Measurements from ENCODE around the gene MICU2. TPM values are rescaled to one million over a fixed set of nuclear protein-coding genes. Genes with fewer than 3 reads are reported as not detected.

Gene MICU2
- total and polyA plus RNA-seq, 11 donors, result 50.4 to 144 (median 59.8) TPM

DNA sequence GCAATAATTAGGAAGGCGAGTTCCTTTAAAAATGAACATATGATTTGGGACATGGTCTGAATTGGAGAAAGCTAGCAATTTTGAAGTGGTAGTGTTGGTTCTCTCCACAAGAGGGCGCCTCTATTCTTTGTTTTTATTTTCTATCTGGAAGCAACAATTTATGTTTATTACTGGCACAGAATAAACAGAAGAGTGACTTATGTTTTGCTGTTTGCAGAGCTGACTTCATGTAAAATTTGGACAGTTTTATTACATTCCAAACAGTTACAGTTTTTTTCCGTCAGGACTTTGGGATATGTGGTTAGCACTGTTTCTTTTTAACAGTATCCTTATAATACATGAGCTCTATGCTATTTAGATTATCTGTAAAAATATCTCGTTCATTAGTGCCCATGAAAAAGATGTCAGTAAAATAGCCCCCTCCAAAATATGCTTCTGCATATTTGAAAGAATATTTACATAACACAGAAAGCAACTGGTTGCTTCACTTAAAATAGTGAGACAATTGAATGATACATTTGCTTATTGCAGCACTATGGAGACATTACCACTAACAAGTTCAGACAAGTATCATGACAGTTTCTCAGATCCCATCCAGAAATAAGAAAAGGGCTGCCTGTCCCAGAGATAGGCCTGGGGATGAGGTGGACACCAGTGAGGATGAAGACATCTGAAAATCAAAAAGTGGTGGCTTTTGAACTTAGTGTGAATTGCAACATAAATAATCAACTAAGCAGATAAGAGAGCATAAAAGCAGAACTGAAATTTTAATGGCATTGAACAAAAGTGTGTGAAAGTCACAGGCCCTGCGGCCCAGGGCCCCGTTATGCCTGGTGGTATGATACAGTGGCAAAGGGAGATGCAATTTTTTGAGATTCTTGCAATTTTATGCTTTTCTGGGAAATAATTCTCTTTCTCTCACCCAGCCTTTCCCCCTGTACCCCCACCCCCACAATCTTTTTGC lies 34.6 kb upstream of the MICU2 start:
- H3K27me3 ChIP-seq, result peaks cover 0 to 14% (median 0%) of the 10 kb centered on the region in 9 donors
- no peak for TF ChIP-seq POLR2A (IDR thresholded peaks at IDR 0.05)
- TF ChIP-seq, protein P1, sequence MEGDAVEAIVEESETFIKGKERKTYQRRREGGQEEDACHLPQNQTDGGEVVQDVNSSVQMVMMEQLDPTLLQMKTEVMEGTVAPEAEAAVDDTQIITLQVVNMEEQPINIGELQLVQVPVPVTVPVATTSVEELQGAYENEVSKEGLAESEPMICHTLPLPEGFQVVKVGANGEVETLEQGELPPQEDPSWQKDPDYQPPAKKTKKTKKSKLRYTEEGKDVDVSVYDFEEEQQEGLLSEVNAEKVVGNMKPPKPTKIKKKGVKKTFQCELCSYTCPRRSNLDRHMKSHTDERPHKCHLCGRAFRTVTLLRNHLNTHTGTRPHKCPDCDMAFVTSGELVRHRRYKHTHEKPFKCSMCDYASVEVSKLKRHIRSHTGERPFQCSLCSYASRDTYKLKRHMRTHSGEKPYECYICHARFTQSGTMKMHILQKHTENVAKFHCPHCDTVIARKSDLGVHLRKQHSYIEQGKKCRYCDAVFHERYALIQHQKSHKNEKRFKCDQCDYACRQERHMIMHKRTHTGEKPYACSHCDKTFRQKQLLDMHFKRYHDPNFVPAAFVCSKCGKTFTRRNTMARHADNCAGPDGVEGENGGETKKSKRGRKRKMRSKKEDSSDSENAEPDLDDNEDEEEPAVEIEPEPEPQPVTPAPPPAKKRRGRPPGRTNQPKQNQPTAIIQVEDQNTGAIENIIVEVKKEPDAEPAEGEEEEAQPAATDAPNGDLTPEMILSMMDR (IDR thresholded peaks at IDR 0.05), result peak; percentile 72 to 88 (median 78)
- no peak for DNase-seq
- no peak for ATAC-seq
- H3K9me3 ChIP-seq, result no peaks in the 10 kb centered on the region
- H3K4me1 ChIP-seq, result no peaks in the 10 kb centered on the region
- no peak overlapping the region for H3K27ac ChIP-seq
- intact Hi-C loops (cut with DNase I), result loop anchor here (2.0 to 10.0 kb wide), 7 partner anchors 636 to 1126 kb away; no protein-coding TSS in a partner anchor
- no peaks in the 10 kb centered on the region for H3K36me3 ChIP-seq
- H3K4me3 ChIP-seq, result no peak overlapping the region
- WGBS, 4 donors, result 42 to 45% (median 43%) methylated on average over 6 of the region's 6 CpGs

DNA sequence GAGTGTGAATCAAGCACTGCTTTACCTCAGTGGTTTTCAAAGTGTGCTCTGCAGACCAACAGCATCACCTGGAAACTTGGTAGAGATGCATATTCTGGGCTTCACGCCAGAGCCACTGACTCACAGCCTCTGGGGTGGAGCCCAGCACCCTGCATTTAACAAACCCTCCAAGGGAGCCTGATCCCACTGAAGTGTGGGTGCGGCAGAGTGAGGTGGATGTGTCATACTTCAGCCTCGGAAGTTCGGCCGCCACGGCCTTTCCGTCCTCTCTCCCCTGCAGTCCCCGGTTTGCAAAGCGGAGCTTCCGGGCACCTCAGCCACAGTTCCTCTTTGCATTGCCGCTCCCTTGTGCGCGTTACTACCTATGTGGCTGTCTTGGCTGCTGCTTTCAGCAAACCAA lies 33.3 kb upstream of the MICU2 start:
- H3K27ac ChIP-seq, result no peak overlapping the region
- intact Hi-C loops (cut with DNase I), result loop anchor here (5.0 to 10.0 kb wide), 6 partner anchors 638 to 1128 kb away; no protein-coding TSS in a partner anchor
- no peak overlapping the region for H3K4me3 ChIP-seq
- DNase-seq, result no peak
- no peak for ATAC-seq
- 63 to 82% (median 75%) methylated on average over 13 of the region's 13 CpGs for WGBS, 4 donors
- no peaks in the 10 kb centered on the region for H3K4me1 ChIP-seq
- H3K36me3 ChIP-seq, result no peaks in the 10 kb centered on the region
- H3K9me3 ChIP-seq, result no peaks in the 10 kb centered on the region
- TF ChIP-seq, protein P1 (IDR thresholded peaks at IDR 0.05), result no peak
- TF ChIP-seq POLR2A (IDR thresholded peaks at IDR 0.05), result no peak
- H3K27me3 ChIP-seq, result peaks cover 0 to 14% (median 0%) of the 10 kb centered on the region in 9 donors

DNA sequence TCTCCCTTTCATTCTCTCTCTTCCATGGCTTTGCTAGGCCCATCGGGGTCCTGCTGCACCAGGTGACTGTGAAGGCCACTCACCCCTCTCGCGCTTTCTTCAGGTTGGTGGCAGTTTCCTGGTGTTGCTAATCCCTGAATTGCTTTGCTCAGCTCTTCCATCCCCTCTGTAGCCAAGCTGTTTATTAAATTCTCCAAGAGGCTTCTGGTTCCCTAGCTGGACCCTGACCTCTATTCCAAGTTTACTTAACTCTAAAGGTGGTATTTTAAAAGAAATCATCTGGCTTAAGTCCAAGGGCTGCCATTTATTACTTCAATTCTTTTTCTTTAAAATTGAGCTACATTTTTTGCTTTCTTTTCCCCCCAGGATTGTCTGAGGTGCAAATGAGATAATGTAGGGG lies 32.7 kb upstream of the MICU2 start:
- Histone ChIP-seq H3K27ac (no peak overlapping the region), H3K4me3 (no peak overlapping the region), H3K36me3 (no peaks in the 10 kb centered on the region), H3K9me3 (peaks cover 0 to 1% (median 0%) of the 10 kb centered on the region in 12 donors), H3K4me1 (no peaks in the 10 kb centered on the region), H3K27me3 (peaks cover 0 to 14% (median 0%) of the 10 kb centered on the region in 9 donors)
- 82 to 92% (median 86%) methylated on average over 3 of the region's 3 CpGs for WGBS, 4 donors
- intact Hi-C loops (cut with DNase I), result loop anchor here (5.0 to 10.0 kb wide), 6 partner anchors 638 to 1128 kb away; no protein-coding TSS in a partner anchor
- ATAC-seq (no peak), DNase-seq (no peak)
- no peak for TF ChIP-seq POLR2A (IDR thresholded peaks at IDR 0.05)
- TF ChIP-seq, protein P1 (IDR thresholded peaks at IDR 0.05), result no peak

DNA sequence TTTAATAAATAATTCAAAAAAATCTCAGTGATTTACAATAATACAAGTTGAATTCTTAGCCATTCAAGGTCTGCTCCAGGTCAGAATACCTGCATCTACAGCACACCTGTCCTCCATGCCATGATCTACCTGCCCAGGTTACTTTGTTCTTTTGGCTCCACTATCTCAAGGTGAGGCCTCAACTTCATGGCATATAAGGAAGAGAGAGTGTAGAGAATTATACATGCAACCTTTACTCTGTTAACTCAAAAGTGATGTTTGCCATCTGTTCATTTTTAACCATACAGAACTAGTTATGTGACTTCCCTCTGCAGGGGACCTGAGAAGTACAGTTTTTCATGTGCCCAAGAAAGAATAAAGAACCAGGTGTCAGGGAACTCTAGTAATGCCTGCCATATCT lies 28.2 kb upstream of the MICU2 start:
- DNase-seq (no peak), ATAC-seq (no peak)
- Histone ChIP-seq H3K9me3 (peaks cover 0 to 15% (median 0%) of the 10 kb centered on the region in 12 donors), H3K4me1 (no peaks in the 10 kb centered on the region), H3K27ac (no peak overlapping the region), H3K4me3 (no peak overlapping the region), H3K36me3 (no peaks in the 10 kb centered on the region), H3K27me3 (peaks cover 0 to 9% (median 0%) of the 10 kb centered on the region in 9 donors)
- intact Hi-C loops (cut with DNase I), result loop anchor here in 3 of 10 donors (10.0 kb wide), 3 partner anchors 643 to 1133 kb away; no protein-coding TSS in a partner anchor
- TF ChIP-seq, protein P1 (IDR thresholded peaks at IDR 0.05), result no peak
- TF ChIP-seq POLR2A (IDR thresholded peaks at IDR 0.05), result no peak

All from heart left ventricle (tissue), 16 donors.